ENCODE results near the gene ZBTB49. TPM values are rescaled to one million over a fixed set of nuclear protein-coding genes. Genes with fewer than 3 reads are reported as not detected.

Gene ZBTB49
- total RNA-seq, 1 experiment from 2014 or later = 5.6 TPM

DNA sequence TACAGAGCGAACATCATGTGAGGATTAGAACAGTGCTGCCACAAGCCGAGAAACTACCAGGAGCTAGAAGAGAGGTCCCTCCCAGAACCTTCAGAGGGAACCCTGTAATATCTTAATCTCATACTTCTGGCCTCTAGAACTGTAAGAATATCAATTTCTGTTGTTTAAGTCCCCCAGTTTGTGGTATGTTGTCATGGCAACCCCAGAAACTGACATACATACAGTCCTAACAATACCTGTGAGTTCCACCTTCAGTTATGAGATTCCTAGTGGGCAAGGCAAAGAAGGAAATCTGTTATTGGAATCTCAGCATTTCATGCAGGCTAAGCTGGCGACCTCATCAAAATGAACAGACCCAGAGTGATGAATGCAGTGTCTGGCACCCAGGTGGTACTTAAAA, 42.5 kb downstream of the ZBTB49 start:
- POLR2A ChIA-PET = no interaction called here
- Mint-ChIP-seq H3K36me3 (no peaks in the 10 kb centered on the region), H3K4me1 (peaks cover under 1% of the 10 kb centered on the region; the same call in 1 of the 2 replicates), H3K9me3 (peaks cover 14% of the 10 kb centered on the region), H3K27ac (no peak overlapping the region), H3K4me3 (no peak overlapping the region), H3K27me3 (ENCODE audit: low read depth) (peaks cover 10% of the 10 kb centered on the region)
- no peak for DNase-seq (ENCODE audit: low spot score)
- CTCF ChIA-PET = interaction anchor here (0.7 to 1.3 kb wide), 2 partner anchors 73 to 1014 kb away, joined by 3 read pairs; no protein-coding TSS in a partner anchor
- TF ChIP-seq SP1 (CRISPR knock-in tag; conservative IDR thresholded peaks at IDR 0.05) (no peak), EMX1 (CRISPR knock-in tag; IDR thresholded peaks at IDR 0.05) (no peak), GRHL2 (CRISPR knock-in tag; IDR thresholded peaks at IDR 0.05; ENCODE audit: insufficient replicate concordance, severe bottlenecking) (no peak), GTF2I (CRISPR knock-in tag; conservative IDR thresholded peaks at IDR 0.05) (no peak), SMAD4 (CRISPR knock-in tag; IDR thresholded peaks at IDR 0.05) (no peak), SMAD3 (CRISPR knock-in tag; IDR thresholded peaks at IDR 0.05; ENCODE audit: borderline replicate concordance) (no peak), ZNF121 (CRISPR knock-in tag; IDR thresholded peaks at IDR 0.05) (no peak), MXD4 (CRISPR knock-in tag; IDR thresholded peaks at IDR 0.05; ENCODE audit: borderline replicate concordance) (no peak), ZNF219 (CRISPR knock-in tag; IDR thresholded peaks at IDR 0.05; ENCODE audit: borderline replicate concordance) (no peak), ZNF671 (CRISPR knock-in tag; IDR thresholded peaks at IDR 0.05) (no peak)
- TF ChIP-seq, protein P1, sequence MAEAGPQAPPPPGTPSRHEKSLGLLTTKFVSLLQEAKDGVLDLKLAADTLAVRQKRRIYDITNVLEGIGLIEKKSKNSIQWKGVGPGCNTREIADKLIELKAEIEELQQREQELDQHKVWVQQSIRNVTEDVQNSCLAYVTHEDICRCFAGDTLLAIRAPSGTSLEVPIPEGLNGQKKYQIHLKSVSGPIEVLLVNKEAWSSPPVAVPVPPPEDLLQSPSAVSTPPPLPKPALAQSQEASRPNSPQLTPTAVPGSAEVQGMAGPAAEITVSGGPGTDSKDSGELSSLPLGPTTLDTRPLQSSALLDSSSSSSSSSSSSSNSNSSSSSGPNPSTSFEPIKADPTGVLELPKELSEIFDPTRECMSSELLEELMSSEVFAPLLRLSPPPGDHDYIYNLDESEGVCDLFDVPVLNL (CRISPR knock-in tag; IDR thresholded peaks at IDR 0.05; ENCODE audit: borderline replicate concordance, low read depth) = no peak
- TF ChIP-seq, protein P2, sequence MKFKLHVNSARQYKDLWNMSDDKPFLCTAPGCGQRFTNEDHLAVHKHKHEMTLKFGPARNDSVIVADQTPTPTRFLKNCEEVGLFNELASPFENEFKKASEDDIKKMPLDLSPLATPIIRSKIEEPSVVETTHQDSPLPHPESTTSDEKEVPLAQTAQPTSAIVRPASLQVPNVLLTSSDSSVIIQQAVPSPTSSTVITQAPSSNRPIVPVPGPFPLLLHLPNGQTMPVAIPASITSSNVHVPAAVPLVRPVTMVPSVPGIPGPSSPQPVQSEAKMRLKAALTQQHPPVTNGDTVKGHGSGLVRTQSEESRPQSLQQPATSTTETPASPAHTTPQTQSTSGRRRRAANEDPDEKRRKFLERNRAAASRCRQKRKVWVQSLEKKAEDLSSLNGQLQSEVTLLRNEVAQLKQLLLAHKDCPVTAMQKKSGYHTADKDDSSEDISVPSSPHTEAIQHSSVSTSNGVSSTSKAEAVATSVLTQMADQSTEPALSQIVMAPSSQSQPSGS (CRISPR knock-in tag; IDR thresholded peaks at IDR 0.05; ENCODE audit: borderline replicate concordance, low read depth) = no peak
- TF ChIP-seq, protein P3, sequence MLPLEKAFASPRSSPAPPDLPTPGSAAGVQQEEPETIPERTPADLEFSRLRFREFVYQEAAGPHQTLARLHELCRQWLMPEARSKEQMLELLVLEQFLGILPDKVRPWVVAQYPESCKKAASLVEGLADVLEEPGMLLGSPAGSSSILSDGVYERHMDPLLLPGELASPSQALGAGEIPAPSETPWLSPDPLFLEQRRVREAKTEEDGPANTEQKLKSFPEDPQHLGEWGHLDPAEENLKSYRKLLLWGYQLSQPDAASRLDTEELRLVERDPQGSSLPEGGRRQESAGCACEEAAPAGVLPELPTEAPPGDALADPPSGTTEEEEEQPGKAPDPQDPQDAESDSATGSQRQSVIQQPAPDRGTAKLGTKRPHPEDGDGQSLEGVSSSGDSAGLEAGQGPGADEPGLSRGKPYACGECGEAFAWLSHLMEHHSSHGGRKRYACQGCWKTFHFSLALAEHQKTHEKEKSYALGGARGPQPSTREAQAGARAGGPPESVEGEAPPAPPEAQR (CRISPR knock-in tag; IDR thresholded peaks at IDR 0.05) = no peak
- TF ChIP-seq, protein P4, sequence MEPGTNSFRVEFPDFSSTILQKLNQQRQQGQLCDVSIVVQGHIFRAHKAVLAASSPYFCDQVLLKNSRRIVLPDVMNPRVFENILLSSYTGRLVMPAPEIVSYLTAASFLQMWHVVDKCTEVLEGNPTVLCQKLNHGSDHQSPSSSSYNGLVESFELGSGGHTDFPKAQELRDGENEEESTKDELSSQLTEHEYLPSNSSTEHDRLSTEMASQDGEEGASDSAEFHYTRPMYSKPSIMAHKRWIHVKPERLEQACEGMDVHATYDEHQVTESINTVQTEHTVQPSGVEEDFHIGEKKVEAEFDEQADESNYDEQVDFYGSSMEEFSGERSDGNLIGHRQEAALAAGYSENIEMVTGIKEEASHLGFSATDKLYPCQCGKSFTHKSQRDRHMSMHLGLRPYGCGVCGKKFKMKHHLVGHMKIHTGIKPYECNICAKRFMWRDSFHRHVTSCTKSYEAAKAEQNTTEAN (CRISPR knock-in tag; IDR thresholded peaks at IDR 0.05) = no peak
- TF ChIP-seq, protein P5, sequence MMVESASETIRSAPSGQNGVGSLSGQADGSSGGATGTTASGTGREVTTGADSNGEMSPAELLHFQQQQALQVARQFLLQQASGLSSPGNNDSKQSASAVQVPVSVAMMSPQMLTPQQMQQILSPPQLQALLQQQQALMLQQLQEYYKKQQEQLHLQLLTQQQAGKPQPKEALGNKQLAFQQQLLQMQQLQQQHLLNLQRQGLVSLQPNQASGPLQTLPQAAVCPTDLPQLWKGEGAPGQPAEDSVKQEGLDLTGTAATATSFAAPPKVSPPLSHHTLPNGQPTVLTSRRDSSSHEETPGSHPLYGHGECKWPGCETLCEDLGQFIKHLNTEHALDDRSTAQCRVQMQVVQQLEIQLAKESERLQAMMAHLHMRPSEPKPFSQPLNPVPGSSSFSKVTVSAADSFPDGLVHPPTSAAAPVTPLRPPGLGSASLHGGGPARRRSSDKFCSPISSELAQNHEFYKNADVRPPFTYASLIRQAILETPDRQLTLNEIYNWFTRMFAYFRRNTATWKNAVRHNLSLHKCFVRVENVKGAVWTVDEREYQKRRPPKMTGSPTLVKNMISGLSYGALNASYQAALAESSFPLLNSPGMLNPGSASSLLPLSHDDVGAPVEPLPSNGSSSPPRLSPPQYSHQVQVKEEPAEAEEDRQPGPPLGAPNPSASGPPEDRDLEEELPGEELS (CRISPR knock-in tag; IDR thresholded peaks at IDR 0.05) = no peak
- TF ChIP-seq, protein P6, sequence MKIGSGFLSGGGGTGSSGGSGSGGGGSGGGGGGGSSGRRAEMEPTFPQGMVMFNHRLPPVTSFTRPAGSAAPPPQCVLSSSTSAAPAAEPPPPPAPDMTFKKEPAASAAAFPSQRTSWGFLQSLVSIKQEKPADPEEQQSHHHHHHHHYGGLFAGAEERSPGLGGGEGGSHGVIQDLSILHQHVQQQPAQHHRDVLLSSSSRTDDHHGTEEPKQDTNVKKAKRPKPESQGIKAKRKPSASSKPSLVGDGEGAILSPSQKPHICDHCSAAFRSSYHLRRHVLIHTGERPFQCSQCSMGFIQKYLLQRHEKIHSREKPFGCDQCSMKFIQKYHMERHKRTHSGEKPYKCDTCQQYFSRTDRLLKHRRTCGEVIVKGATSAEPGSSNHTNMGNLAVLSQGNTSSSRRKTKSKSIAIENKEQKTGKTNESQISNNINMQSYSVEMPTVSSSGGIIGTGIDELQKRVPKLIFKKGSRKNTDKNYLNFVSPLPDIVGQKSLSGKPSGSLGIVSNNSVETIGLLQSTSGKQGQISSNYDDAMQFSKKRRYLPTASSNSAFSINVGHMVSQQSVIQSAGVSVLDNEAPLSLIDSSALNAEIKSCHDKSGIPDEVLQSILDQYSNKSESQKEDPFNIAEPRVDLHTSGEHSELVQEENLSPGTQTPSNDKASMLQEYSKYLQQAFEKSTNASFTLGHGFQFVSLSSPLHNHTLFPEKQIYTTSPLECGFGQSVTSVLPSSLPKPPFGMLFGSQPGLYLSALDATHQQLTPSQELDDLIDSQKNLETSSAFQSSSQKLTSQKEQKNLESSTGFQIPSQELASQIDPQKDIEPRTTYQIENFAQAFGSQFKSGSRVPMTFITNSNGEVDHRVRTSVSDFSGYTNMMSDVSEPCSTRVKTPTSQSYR (CRISPR knock-in tag; IDR thresholded peaks at IDR 0.05) = no peak
- TF ChIP-seq, protein P7, sequence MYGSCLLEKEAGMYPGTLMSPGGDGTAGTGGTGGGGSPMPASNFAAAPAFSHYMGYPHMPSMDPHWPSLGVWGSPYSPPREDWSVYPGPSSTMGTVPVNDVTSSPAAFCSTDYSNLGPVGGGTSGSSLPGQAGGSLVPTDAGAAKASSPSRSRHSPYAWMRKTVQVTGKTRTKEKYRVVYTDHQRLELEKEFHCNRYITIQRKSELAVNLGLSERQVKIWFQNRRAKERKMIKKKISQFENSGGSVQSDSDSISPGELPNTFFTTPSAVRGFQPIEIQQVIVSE (CRISPR knock-in tag; IDR thresholded peaks at IDR 0.05; ENCODE audit: borderline replicate concordance) = no peak
- TF ChIP-seq, protein P8, sequence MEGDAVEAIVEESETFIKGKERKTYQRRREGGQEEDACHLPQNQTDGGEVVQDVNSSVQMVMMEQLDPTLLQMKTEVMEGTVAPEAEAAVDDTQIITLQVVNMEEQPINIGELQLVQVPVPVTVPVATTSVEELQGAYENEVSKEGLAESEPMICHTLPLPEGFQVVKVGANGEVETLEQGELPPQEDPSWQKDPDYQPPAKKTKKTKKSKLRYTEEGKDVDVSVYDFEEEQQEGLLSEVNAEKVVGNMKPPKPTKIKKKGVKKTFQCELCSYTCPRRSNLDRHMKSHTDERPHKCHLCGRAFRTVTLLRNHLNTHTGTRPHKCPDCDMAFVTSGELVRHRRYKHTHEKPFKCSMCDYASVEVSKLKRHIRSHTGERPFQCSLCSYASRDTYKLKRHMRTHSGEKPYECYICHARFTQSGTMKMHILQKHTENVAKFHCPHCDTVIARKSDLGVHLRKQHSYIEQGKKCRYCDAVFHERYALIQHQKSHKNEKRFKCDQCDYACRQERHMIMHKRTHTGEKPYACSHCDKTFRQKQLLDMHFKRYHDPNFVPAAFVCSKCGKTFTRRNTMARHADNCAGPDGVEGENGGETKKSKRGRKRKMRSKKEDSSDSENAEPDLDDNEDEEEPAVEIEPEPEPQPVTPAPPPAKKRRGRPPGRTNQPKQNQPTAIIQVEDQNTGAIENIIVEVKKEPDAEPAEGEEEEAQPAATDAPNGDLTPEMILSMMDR (IDR thresholded peaks at IDR 0.05) = no peak
- TF ChIP-seq, protein P9, sequence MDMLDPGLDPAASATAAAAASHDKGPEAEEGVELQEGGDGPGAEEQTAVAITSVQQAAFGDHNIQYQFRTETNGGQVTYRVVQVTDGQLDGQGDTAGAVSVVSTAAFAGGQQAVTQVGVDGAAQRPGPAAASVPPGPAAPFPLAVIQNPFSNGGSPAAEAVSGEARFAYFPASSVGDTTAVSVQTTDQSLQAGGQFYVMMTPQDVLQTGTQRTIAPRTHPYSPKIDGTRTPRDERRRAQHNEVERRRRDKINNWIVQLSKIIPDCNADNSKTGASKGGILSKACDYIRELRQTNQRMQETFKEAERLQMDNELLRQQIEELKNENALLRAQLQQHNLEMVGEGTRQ (CRISPR knock-in tag; IDR thresholded peaks at IDR 0.05) = no peak
- ATAC-seq = no peak
